Fibroblast of gingiva (primary cell): ENCODE results near the gene GFPT2.

Experiments used
- DNase-seq: peaks from one replicate; pipeline ENCODE4 v3.0.0-alpha.2; 2011; ENCODE audit warnings: low read depth

Gene GFPT2

GRCh38 chr5:180283026-180283615 is 70.0 kb downstream of the GFPT2 start:
- DNase-seq = no peak

- no peak for DNase-seq
These were observed 70.9 kb downstream of the GFPT2 start for GRCh38 chr5:180282281-180282680.

- no peak for DNase-seq
These were observed 71.4 kb downstream of the GFPT2 start for GRCh38 chr5:180281706-180282105.

GRCh38 chr5:180274695-180275094 is 78.4 kb downstream of the GFPT2 start:
- DNase-seq = no peak

GRCh38 chr5:180271221-180271620 is 81.9 kb downstream of the GFPT2 start:
- DNase-seq = no peak

GRCh38 chr5:180259260-180259611 is 93.9 kb downstream of the GFPT2 start:
- DNase-seq = no peak

GRCh38 chr5:180253036-180253824 is 99.9 kb downstream of the GFPT2 start:
- DNase-seq = no peak

GRCh38 chr5:180251887-180252286 is 101.2 kb downstream of the GFPT2 start:
- no peak for DNase-seq

GRCh38 chr5:180251141-180251540 is 102.0 kb downstream of the GFPT2 start:
- DNase-seq = no peak
